Liver (tissue), 3 donors: ENCODE data around the gene PLD2.

Source experiments
- ATF3 ChIP-seq: IDR thresholded peaks from 2 replicates; pipeline ENCODE4 v1.6.1; 2016; ENCODE audit warnings: antibody characterized with exemption
- CTCF ChIP-seq: fragments of 150-350 bp; IDR thresholded peaks from 2 replicates; pipeline ENCODE4 v1.5.1; 2017; ENCODE audit warnings: improper control_type of control experiment, low read depth, low read length; ENCODE audit not compliant: missing input control
- MAX ChIP-seq: IDR thresholded peaks from 2 replicates; pipeline ENCODE4 v1.6.1; 2016; ENCODE audit warnings: antibody characterized with exemption
- REST ChIP-seq: IDR thresholded peaks from 2 replicates; pipeline ENCODE4 v1.6.1; 2016; ENCODE audit warnings: antibody characterized with exemption, mild to moderate bottlenecking
- TAF1 ChIP-seq: conservative IDR thresholded peaks from 2 replicates; pipeline ENCODE4 v1.6.1; 2016; ENCODE audit warnings: antibody characterized with exemption, mild to moderate bottlenecking
- YY1 ChIP-seq: IDR thresholded peaks from 2 replicates; pipeline ENCODE4 v1.6.1; 2016; ENCODE audit warnings: antibody characterized with exemption, mild to moderate bottlenecking
- donor health status: healthy.
- donor health status: healthy.

GRCh38 chr17:4790705-4791088 is 16.3 kb upstream of the PLD2 start:
- no peak for TF ChIP-seq CTCF
- TF ChIP-seq TAF1 = no peak
- TF ChIP-seq MAX = no peak
- TF ChIP-seq ATF3 = no peak
- TF ChIP-seq YY1 = no peak
- TF ChIP-seq REST = no peak
